ENCODE measurements around the gene DNTTIP2.
"Not testable (repeated sequence)": the region's sequence is repeated elsewhere in the genome, so short reads cannot be mapped to it uniquely, and the experiment has no call there.

Gene DNTTIP2, protein sequence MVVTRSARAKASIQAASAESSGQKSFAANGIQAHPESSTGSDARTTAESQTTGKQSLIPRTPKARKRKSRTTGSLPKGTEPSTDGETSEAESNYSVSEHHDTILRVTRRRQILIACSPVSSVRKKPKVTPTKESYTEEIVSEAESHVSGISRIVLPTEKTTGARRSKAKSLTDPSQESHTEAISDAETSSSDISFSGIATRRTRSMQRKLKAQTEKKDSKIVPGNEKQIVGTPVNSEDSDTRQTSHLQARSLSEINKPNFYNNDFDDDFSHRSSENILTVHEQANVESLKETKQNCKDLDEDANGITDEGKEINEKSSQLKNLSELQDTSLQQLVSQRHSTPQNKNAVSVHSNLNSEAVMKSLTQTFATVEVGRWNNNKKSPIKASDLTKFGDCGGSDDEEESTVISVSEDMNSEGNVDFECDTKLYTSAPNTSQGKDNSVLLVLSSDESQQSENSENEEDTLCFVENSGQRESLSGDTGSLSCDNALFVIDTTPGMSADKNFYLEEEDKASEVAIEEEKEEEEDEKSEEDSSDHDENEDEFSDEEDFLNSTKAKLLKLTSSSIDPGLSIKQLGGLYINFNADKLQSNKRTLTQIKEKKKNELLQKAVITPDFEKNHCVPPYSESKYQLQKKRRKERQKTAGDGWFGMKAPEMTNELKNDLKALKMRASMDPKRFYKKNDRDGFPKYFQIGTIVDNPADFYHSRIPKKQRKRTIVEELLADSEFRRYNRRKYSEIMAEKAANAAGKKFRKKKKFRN

DNA sequence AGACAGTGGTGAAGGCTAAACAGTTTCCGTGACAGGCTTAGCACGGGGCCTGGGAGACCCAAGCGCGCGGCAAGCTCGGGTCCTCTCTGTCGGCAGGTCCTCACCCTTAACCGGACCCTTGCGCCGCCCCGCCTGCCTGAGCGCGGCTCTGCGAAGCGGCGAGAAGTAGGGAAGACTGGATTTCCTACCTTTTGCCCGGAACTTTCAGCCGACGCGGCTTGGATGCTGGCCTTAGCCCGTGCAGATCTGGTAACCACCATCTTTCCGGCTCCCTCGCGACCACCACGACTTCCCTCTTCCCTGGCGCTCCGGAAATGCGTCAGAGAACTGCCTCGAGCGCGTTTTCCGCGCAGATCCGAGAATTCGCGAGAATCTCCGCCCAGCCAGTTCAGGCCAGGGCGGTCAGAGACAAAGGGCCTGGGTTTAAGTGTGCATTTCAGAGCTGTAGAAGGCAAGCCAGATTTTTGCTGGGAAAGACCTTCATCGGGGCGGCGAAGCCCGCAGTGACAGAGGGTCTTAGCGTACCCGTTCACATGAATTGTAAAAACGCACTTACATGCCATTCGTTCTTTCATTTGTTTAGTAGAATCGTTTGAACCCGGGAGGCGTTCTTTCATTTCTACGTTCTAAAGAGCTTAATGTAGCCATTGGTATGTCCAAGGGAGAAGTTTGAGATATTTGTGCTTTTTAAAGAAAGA is at the start of gene DNTTIP2:
Gene DNTTIP2 (minus strand): TSS at position 318 of the 698 bp plus-strand sequence. CDS start 58 bp downstream, at position 260.
- in situ Hi-C loops (cut with MboI; ENCODE audit: low sequenced_read_pairs) = no loop called here

DNA sequence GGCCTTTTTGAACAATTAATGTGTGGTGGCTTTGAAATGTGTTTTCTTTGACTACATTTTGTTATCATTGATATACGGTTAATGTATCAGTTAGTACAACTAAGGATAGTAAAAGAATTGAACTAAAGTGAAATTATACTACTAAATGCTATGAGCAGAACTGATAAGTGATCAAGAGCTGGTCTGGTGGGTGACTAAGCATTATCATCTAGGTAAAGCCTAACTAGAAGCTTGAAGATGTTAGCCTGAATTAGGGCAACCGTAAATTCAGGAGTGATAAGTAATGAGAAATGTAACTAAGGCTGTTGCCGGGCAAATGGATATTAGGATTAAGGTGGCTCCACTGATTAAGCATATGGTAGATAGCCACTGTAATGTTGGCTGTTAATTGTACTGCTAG is 46.2 kb upstream of the DNTTIP2 start:
- in situ Hi-C loops (cut with MboI; ENCODE audit: low sequenced_read_pairs) = no loop called here

DNA sequence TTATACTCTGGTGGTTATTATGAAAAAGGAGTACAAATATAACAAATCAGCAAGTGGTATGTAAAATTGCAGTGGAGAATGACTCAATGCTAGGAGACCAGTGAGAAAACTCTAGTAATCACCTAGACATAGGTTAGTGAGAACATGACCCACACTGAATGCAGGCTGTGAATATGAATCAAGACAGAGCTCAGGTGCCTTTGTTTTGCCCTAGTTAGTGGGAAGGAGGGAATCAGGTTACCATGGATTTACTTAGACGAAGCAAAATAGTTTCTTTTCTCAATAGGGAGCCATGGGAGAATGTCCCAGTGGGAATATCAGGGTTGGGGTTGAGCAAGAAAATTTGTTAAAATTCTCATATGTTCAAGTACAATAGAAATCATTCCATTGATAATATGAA is 40.8 kb upstream of the DNTTIP2 start:
- in situ Hi-C loops (cut with MboI; ENCODE audit: low sequenced_read_pairs) = no loop called here

DNA sequence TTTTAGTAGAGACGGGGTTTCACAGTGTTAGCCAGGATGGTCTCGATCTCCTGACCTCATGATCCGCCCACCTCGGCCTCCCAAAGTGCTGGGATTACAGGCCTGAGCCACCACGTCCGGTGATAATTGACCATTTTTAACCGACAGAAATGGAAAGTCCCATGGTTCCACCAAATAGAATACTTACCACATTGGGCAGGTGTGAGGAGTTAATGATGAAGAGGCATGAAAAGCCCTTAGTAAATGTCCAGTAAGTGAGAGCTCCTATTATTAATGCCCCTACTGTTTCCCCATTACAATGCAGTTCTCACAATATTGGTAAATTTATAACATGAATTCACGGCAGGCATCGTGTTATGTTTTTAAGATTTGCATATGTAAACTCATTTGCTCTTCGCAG is 38.3 kb upstream of the DNTTIP2 start:
- in situ Hi-C loops (cut with MboI; ENCODE audit: low sequenced_read_pairs) = no loop called here

DNA sequence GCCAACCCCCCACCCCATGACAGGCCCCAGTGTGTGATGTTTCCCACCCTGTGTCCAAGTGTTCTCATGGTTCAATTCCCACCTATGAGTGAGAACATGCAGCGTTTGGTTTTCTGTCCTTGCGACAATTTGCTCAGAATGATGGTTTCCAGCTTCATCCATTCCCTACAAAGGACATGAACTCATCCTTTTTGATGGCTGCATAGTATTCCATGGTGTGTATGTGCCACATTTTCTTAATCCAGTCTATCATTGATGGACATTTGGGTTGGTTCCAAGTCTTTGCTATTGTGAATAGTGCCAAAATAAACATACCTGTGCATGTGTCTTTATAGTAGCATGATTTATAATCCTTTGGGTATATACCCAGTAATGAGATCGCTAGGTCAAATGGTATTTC is 31.9 kb upstream of the DNTTIP2 start:
- in situ Hi-C loops (cut with MboI; ENCODE audit: low sequenced_read_pairs) = not testable (repeated sequence)

DNA sequence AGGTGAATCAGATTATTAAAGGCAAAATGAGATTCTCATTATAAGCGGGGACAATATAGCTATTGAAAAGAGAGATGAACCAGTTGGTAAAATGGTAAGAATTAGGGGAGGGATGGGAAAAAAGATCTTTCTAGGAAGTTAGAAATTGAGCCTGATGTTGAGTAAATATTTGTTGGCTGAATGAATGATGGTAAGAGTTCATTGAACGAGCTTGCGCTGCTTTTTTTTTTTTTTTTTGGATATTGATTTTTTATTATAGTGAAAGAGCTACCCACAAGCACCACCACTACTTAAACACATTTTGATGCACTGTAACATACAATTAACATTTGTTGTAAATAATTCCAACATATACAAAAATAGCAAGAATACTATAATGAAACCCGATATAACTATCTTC is 31.3 kb upstream of the DNTTIP2 start:
- in situ Hi-C loops (cut with MboI; ENCODE audit: low sequenced_read_pairs) = no loop called here

DNA sequence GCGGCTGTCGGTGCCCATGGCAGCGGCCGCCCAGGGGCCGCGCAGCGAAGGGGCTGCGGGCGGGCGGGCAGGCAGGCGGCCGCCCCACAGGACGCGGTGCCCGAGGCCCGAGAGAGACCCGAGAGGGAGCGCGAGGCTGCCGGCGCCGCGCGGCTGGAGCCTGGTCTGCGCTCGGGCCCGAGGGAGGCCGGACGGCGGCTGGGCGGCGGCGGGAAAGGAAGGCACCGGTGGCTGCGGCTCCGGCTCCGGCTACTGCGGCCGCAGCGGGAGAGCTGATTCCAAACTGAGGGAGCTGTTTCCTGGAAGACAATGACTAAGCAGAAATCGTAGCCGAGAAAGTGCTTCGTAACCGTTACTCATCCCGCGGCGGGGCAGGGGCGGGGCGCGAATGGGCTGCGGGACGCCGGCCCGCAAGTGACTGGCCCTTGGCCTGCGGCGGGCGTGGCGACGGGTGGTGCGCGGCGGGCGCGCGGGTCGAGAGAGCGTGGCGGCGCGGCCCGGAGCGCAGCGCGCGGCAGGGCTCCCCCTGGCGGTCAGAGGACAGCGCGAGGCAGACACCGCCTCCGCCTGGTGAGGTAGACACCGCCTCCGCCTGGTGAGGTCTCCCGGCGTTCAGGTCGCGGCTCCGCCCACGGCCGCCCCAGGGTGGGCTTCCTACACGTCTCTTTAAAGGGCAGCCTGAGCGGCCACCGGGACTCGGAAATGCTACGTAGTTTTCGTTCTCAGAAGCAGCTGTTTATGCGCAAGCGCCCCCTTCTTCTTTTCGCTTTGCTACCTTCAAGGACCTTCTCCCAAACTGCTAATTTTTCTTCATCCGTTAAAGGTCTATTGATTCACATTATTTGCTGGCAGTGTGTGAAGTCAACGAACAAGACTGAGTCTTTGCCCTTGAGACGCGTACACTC is 30.4 kb upstream of the DNTTIP2 start, which contains the start of gene GCLM:
Gene GCLM (minus strand): TSS at position 285 of the 905 bp plus-strand sequence. CDS start 267 bp downstream, at position 18.
- in situ Hi-C loops (cut with MboI; ENCODE audit: low sequenced_read_pairs) = no loop called here

DNA sequence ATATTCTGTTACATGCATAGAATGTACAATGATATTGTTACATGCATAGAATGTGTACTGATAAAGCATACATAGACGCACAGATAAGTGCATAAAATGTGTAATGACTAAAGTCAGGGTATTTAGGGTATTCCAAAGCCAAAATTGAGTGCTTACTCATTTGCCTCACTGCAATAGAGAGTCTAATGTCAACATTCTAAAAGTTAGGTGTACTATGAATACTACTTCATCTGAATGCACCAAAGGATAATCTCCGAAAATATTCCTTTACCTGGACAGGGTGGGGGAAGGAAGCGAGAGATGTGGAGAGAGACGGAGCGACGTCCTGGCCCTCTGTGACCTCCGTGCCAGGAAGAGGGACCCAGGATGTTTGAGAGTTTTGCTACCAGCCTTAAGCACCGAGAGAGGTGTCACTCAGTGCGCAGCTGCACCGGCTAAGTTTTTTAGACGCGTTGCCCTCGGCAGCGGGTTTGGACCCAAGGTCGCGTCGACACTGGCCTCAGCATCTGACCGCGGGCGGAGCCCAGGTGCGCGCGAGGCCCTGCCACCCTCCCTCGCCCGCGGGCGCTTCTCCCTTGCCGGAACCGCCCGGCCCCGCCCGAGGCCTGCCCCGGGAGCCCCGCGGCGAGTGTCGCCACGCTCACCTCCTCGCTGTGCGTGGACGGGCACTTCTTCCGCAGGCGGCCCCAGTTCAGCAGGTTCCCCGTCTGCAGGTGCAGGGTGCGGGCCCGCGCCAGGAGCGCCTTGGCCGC is 29.6 kb upstream of the DNTTIP2 start:
- in situ Hi-C loops (cut with MboI; ENCODE audit: low sequenced_read_pairs) = no loop called here

DNA sequence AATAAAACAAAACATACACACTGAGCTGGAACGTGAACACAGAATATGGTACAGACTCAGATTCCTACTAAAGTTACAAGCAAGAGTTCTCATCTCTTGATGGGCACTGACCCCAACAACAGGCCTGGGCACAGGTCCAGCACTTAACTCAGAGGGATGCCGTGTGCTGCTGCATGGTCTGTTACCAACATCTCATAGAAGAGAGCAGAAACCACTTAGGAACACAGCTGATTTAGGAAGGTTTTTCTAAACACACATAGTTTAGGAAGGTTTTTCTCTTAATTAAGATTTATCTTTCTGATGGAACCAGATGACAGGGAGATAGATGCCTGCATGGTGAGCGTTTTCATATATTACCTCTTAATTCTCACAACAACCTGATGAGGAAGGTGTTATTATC is 28.7 kb upstream of the DNTTIP2 start:
- in situ Hi-C loops (cut with MboI; ENCODE audit: low sequenced_read_pairs) = no loop called here

DNA sequence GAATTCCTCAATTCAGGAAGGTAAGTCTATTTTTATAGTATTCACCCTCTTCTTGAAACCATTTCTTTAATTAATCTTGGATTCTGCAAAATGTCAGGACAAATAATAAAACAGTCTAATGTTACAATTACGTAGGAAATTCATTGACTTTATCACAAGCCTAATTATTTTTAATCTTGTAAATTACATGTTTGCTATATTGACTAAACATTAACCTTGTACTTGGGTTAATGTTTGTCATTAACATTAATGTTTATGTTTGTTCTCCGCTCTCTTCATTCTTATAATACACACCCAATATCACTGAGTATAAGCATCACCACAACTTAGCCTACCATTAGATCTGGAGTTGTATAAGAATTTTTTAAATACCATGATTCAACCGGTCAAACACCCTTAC is 27.5 kb upstream of the DNTTIP2 start:
- in situ Hi-C loops (cut with MboI; ENCODE audit: low sequenced_read_pairs) = no loop called here

DNA sequence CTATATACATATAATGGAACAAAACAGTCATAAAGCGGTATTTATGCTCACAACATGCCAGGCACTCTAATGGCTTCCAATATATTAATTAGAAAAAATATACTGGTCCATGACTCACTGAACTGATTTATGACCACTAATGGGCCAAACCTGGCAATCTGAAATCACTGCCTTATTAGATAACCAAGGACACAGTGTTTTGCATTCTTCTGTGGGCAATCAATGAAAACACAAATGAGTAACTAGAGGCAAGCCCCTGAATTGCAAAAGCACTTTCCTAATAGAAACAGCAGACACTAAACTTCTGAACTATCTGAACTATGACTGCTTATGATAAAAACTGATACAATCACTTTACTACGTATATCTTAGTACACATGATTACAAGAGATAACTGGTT is 26.7 kb upstream of the DNTTIP2 start:
- in situ Hi-C loops (cut with MboI; ENCODE audit: low sequenced_read_pairs) = no loop called here

DNA sequence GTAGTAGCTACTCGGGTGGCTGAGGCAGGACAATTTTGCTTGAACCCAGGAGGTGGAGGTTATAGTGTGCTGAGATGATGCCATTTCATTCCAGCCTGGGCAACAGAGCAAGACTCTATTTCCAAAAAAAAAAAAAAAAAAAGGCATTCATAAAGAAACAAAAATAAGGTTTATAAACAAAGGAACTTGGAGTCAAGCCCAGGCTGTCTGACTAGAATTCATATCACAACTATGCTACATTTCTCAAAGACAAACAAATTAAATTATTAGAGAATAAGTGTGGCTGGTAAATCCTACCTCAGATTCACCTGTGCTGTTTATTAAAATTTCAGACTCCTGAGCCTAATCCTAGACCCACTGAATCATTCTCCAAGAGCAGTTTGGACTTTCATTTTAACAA is 26.0 kb upstream of the DNTTIP2 start:
- in situ Hi-C loops (cut with MboI; ENCODE audit: low sequenced_read_pairs) = no loop called here

DNA sequence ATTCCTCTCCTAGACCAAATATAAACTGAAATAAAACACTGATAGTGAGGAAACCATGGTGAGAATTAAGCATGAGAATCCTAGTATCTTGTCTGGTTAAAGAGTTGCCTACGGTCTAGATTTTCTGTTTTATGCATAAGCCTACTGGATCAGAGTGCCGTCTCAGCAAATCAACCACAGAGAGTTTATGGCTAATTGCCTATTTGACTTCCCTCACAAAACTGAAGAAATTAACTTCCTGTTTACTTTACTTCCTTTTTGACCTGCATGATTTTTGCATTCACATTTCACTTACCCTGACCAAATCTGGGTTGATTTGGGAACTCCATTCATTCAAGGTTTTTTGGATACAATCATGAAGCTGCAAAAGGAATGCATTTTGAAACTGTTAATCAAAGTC is 25.2 kb upstream of the DNTTIP2 start:
- in situ Hi-C loops (cut with MboI; ENCODE audit: low sequenced_read_pairs) = no loop called here

DNA sequence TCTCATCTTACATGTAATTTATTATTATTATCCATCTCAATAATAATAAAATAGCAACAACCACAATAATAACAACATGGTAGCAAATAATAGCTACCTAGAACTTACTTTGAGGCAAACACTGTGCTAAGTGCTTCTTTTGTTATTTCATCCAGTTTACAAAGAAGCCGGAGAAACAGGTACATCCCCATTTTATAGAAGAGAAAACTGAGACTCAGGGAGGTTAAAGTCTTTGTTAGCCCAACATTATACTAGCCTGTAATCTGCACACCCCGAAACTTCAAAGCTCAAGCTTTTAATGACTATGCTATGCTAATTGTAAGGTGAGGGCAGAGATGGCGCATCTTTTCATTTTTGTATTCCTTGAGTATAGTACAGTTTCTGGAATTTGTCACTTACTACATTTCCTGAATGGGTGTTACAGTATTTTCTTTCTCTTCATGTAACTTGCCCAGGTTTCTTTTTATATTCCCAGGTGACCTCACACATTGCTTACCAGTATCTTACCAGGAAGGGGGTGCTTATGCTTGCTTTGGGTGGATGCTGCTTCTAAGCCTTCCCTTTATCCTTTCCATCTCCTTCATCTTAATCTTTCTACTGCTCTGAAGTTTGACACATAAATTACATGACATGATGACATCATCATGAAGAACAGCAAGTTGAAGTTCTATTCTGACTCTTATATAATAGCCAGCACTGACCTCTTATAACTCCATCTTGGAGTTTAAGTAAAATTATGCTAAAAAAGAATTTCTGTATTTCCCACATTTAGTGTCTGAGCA is 21.9 kb upstream of the DNTTIP2 start:
- in situ Hi-C loops (cut with MboI; ENCODE audit: low sequenced_read_pairs) = no loop called here

DNA sequence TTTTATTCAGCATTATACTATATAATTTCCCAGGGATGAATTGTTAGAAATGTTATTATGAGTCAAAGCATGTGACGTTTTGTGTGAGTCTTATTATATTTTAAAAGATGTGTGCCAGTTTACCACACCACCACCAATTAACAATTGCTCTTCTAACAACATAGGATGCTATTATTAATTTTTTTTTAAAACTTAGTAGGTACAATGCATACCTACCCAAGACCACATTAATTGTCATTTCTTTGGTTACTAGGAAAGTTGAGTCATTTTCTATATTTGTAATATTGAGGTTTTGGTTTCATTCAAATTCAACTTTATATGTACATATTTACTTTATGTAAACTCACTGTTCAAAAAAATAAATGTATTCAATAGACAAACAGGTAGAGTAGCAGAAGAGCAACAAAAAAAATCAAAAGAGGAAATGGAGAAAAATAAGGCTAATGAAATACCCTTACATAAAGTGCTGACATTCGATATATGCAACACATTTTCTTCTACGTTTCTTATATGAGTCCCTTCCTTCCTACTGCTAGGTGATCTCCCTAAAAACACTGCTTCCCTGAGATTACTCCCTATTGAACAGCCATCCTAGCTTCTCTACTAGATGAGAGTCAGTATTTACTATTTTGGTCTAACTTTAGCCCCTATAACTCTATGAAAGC is 20.7 kb upstream of the DNTTIP2 start:
- in situ Hi-C loops (cut with MboI; ENCODE audit: low sequenced_read_pairs) = no loop called here

DNA sequence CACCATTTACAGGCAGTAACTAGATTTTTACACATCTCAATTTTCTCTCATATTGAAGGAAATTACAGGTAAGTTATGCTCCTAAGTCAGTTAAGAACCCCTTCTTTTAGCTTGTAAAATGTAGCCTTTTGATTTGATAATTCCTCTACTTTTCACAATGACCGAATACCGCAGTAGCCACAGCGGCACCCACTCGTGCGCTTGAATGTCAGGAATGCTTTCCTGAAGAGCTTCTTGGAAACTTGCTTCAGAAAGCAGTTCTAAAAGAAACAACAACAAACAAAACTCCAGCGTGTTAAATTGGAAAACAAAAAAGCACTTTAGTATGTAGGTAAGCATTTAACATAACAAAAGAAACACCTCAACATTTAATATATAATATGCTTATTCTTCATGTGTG is 9.9 kb upstream of the DNTTIP2 start:
- in situ Hi-C loops (cut with MboI; ENCODE audit: low sequenced_read_pairs) = no loop called here

DNA sequence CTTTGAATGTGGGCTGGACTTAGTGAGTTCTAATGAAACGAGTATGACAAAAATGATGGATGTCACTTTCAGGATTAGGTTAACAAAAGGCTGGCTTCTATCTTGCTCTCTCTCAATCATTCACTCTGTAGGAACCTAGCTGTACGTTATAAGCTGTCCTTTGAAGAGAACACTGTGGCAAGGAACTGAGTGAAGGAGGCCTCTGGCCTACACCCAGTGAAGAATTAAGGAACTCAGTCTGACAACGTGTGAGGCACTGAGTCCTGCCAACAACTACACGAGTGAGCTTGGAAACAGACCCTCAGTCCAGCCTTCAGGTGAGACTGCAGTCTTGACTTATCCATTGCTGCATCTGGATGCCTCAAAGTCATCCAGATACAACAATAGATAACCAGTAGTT is 3.3 kb upstream of the DNTTIP2 start:
- in situ Hi-C loops (cut with MboI; ENCODE audit: low sequenced_read_pairs) = no loop called here

DNA sequence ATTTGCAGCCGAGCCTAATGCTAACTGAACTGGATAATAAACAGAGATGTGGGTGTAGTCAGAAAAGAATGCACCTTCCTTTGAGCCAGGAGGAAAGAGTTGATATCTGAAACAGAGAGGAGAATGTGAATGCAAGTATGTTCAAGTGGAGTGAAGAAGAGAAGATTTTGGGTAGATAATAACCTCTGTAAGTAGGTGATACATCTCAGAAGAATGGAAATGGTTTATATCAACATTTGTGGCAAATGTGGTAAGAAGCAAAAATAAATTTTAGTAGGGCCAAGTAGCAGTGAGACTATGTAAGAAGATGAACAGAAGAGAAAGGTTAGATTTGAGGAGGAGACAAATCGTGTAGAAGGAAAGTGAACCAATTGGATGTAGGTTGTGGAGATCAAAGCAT is 1.7 kb upstream of the DNTTIP2 start:
- in situ Hi-C loops (cut with MboI; ENCODE audit: low sequenced_read_pairs) = no loop called here

DNA sequence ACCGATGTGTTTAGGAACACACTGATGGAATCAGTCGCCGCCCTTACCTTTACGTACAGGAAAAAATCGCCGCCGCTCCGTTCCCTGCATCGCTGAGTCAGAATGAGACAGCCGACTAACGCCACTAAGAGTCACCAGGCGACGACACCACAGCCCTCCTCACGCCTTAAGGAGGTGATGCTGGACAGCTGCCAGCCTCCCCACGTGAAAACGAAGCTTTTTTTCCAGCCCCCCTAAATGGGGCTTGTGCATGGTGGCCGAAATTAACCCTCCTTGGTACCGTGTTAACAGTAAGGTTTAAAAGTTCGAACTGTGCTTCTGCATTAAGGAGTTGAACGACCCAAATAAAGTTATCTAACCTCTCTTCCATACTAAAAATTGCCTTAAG is 511 bp downstream of the DNTTIP2 start:
- in situ Hi-C loops (cut with MboI; ENCODE audit: low sequenced_read_pairs) = no loop called here
